Nephron (organoid): Measurements from ENCODE around the gene CTSH.
"Not testable (repeated sequence)": the region's sequence is repeated elsewhere in the genome, so short reads cannot be mapped to it uniquely, and the experiment has no call there.

Source experiments
- H3K27ac Mint-ChIP-seq, 3 experiments: 2 replicates each; pipeline ENCODE4 v1.8.0; 2020; ENCODE audit warnings: mixed read lengths in 3 of 3, mild to moderate bottlenecking in 2 of 3, moderate library complexity in 1 of 3
- H3K27me3 Mint-ChIP-seq: 2 replicates; pipeline ENCODE4 v1.8.0; 2021; ENCODE audit warnings: low read depth, mild to moderate bottlenecking, moderate library complexity, mixed read lengths
- H3K36me3 Mint-ChIP-seq: 2 replicates; pipeline ENCODE4 v1.8.0; 2020; ENCODE audit warnings: low read depth, mixed read lengths
- H3K4me1 Mint-ChIP-seq: 2 replicates; pipeline ENCODE4 v1.8.0; 2020; ENCODE audit warnings: mixed read lengths
- H3K4me3 Mint-ChIP-seq, 3 experiments: 2 replicates each; pipeline ENCODE4 v1.8.0; 2020; ENCODE audit warnings: mild to moderate bottlenecking in 3 of 3, mixed read lengths in 3 of 3, moderate library complexity in 2 of 3
- H3K9me3 Mint-ChIP-seq: 2 replicates; pipeline ENCODE4 v1.8.0; 2020; ENCODE audit warnings: mixed read lengths
- TF ChIP-seq, protein P1 (sequence below), 3 experiments: fragments of 200-600 bp; sonication (generic); IDR thresholded peaks; one replicate each; pipeline ENCODE4 v1.5.0; 2021; ENCODE audit warnings: antibody characterized with exemption in 3 of 3; ENCODE audit not compliant: unreplicated experiment in 3 of 3

CTSH gene

DNA sequence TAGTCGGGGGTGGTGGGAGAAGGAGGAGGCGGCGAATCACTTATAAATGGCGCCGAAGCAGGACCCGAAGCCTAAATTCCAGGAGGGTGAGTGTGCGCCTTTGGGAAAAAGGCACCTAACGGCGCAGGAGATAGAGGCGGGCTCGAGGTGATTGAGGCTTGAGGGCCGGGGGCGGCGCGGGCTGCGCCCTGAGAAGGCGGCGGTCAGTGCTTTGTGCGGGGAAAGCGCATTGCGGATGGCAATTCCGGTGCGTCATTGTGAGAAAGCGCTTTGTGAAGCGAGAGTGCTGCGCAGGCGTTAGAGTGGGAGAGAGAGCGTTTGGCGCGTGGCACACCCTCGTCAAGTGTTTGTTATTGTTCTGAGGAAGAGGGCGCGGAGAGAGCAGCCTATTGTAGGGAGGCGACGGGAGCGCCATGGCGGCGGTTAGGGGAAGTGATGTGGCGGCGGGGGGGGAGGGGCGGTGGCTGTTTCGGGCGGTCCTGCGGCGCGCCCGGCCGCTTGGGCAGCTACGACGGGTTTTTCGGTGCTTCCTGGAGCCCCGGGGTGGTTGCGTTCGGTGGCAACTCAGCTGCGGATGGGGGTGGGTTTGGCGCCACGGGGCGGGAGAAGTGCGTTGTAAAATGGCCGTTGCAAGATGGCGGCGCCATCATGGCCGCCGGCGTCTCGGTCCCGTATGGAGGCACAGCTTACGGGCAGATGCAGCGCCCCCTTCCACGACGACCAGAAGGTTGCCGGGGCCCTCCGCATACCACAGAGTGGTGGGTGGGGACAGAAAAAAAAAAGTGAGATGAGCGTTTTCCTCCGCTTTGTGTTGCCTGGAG, 71.7 kb downstream of the CTSH start:
- Mint-ChIP-seq H3K27ac (peak overlapping the region; percentile 99 to 100 (median 100)), H3K4me1 (peaks cover 35% of the 10 kb centered on the region), H3K9me3 (no peaks in the 10 kb centered on the region), H3K36me3 (peaks cover 1% of the 10 kb centered on the region), H3K27me3 (no peaks in the 10 kb centered on the region), H3K4me3 (peak overlapping the region; percentile 97 to 99 (median 97))
- TF ChIP-seq, protein P1, sequence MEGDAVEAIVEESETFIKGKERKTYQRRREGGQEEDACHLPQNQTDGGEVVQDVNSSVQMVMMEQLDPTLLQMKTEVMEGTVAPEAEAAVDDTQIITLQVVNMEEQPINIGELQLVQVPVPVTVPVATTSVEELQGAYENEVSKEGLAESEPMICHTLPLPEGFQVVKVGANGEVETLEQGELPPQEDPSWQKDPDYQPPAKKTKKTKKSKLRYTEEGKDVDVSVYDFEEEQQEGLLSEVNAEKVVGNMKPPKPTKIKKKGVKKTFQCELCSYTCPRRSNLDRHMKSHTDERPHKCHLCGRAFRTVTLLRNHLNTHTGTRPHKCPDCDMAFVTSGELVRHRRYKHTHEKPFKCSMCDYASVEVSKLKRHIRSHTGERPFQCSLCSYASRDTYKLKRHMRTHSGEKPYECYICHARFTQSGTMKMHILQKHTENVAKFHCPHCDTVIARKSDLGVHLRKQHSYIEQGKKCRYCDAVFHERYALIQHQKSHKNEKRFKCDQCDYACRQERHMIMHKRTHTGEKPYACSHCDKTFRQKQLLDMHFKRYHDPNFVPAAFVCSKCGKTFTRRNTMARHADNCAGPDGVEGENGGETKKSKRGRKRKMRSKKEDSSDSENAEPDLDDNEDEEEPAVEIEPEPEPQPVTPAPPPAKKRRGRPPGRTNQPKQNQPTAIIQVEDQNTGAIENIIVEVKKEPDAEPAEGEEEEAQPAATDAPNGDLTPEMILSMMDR (IDR thresholded peaks at IDR 0.05; ENCODE audit: unreplicated experiment in 3 of 3) = peak; percentile 23 to 56 (median 37)

DNA sequence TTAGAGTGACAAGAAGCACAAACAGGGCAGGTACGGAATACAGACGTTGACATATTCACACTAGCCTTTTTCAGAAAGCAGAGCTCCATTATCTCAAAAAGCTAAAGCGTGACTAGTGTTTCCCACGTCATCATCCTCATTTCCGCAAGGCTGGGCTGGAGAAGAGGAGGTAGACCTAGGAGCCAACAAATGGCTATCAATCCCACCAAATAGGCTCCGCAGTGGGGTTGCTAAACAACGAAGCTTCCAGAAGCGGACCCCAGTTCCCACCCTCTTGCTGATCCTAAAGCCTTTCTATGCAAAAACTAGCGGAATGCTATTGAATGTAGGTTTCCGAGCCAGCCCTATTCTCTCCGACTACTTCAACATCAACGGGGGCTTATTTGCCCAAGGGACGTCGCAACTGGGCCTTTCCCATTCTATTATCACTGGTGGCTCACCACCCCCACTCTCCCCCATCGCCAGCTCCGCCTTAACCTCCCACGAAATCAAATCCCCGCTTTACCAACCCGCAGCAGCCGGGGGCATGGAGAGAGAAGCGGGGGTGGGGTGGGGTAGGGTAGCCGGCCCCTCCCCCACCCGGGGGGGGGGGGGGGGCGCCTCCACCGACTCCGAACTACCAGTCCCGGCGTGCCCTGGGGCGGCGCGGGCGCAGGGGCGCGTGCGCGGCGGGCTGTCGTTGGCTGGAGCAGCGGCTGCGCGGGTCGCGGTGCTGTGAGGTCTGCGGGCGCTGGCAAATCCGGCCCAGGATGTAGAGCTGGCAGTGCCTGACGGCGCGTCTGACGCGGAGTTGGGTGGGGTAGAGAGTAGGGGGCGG, 72.5 kb downstream of the CTSH start, which contains the start of gene MORF4L1:
TSS of gene MORF4L1 (plus strand) at position 736 of the 817 bp plus-strand sequence. CDS start 128 bp downstream, outside the sequence.
- no peaks in the 10 kb centered on the region for H3K36me3 Mint-ChIP-seq
- peak within 1 kb of the TSS; percentile 97 to 99 (median 97) for H3K4me3 Mint-ChIP-seq
- no peaks in the 10 kb centered on the region for H3K9me3 Mint-ChIP-seq

DNA sequence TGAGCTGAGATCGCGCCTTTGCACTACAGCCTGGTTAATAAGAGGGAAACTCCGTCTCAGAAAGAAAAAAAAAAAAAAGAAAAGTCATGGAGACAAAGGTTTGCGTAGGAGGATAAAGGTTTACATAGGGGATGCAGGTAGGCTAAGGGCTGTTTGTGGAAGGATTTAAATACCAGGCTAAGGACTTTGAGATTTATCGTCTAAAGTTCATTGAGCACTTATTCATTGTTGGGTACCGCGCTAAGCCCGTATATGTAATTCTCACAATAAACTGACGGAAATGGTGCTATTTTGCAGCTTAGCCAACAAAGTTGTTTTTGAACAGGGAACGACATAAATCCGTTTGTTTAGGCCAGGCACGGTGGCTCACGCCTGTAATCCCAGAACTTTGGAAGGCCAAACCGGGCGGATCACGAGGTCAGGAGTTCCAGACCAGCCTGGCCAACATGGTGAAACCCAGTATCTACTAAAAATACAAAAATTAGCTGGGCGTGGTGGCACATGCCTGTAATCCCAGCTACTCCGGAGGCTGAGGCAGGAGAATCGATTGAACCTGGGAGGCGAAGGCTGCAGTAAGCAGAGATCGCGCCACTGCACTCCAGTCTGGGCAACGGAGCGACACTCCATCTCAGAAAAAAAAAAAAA, 73.2 kb downstream of the CTSH start:
- peaks cover 23% of the 10 kb centered on the region for H3K4me1 Mint-ChIP-seq
- H3K36me3 Mint-ChIP-seq, H3K9me3 Mint-ChIP-seq, H3K27me3 Mint-ChIP-seq: not testable (repeated sequence)
- H3K27ac Mint-ChIP-seq = peak overlapping the region; percentile 99 to 100 (median 100)
- peak overlapping the region; percentile 97 to 99 (median 97) for H3K4me3 Mint-ChIP-seq

More for the DNA sequence above, 72.5 kb downstream of the CTSH start, which contains the start of gene MORF4L1:
- Mint-ChIP-seq H3K4me1 (peaks cover 27% of the 10 kb centered on the region), H3K27ac (peak within 1 kb of the TSS; percentile 99 to 100 (median 100)), H3K27me3 (no peaks in the 10 kb centered on the region)
- TF ChIP-seq, protein P1 (IDR thresholded peaks at IDR 0.05; ENCODE audit: unreplicated experiment in 3 of 3) = no peak
